Measurements from ENCODE around the gene LAMC1. TPM values are rescaled to one million over a fixed set of nuclear protein-coding genes. Genes with fewer than 3 reads are reported as not detected.

LAMC1 gene
- total RNA-seq, 4 donors from 2014 or later: 423 to 675 (median 560) TPM

DNA sequence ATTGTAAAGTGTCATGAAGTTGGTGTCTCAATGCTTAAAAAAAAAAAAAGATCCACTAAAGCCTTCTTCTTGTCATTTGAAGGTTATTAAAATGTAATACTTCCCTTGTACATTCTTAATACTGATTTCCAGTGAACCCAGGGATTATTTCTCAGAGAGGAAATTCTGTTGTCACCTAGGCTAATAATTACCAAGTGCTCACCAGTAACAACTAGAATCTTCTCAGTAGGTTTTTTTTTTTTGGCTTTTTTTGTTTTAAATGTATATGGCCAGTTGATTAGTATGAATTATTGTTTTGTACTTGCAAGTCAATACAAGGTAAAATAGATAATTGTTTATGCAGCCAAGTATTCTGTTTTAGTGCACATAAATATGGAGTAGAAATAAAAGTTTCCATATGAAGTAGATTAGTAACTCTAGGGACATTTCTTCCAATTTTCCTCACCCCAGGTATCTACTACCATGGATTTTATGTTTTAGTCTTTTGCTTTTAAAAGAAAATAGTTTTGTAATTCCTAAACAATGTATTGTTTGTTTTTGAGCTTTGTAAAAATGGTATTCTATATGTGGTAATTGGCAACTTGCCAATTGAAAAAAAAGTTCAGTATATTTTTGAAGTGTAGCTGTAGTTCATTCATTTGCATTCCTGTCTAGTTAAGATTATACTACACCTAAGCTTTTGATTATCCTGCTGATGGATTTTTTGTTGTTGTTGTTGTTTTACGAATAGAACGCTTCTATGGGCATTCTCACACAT is 21.9 kb downstream of the LAMC1 start:
- no peak for TF ChIP-seq CTCF (IDR thresholded peaks at IDR 0.05; ENCODE audit: low read depth)

GRCh38 chr1:183048087-183049085 is 25.2 kb downstream of the LAMC1 start:
- TF ChIP-seq CTCF (IDR thresholded peaks at IDR 0.05; ENCODE audit: low read depth): no peak

GRCh38 chr1:183051546-183051945 is 28.3 kb downstream of the LAMC1 start:
- TF ChIP-seq CTCF (IDR thresholded peaks at IDR 0.05; ENCODE audit: low read depth): no peak

GRCh38 chr1:183052861-183053260 is 29.6 kb downstream of the LAMC1 start:
- no peak for TF ChIP-seq CTCF (IDR thresholded peaks at IDR 0.05; ENCODE audit: low read depth)

DNA sequence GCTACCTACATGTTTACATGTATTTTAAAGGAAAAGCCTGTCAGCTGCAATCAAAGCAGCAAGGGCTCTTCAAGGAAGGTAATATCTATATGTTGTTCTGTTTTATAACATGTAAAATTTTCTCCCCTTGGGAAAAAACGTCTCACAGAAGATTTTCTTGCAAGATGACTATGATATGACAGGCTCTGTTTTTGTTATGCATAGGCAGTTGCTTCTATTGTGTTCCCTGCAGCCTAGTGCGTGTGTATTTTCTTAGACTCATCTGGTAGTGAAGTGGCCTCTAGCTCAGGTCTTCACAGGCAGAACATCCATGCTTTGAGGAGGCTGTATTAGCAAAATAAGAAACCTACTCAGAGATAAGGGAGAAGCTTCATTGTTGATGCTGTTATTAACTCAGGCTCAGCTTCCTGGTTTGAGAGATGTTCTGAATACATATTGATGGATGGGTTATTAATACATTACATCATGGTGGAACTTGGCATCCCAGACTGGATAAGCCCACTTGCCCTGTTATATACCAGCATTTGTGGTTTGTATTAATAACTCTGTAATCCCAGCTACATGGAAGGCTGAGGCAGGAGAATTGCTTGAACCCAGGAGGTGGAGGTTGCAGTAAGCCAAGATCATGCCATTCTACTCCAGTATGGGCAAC is 35.8 kb downstream of the LAMC1 start:
- no peak for TF ChIP-seq CTCF (IDR thresholded peaks at IDR 0.05; ENCODE audit: low read depth)

- no peak for TF ChIP-seq CTCF (IDR thresholded peaks at IDR 0.05; ENCODE audit: low read depth)
These were observed 38.0 kb downstream of the LAMC1 start for GRCh38 chr1:183061194-183061593.

Data from subcutaneous adipose tissue (tissue), 4 donors.